Astrocyte of the cerebellum (primary cell): ENCODE data around the gene SPP1.

Source experiments
- DNase-seq: peaks from one replicate; pipeline ENCODE4 v3.0.0-alpha.2; 2011; ENCODE audit warnings: low read depth
- H3K4me3 ChIP-seq: 2 replicates; pipeline ENCODE4 v1.5.1; 2011; ENCODE audit warnings: mild to moderate bottlenecking, low read depth, low read length, moderate library complexity
- CTCF ChIP-seq: IDR thresholded peaks from 2 replicates; pipeline ENCODE4 v1.5.1; 2012; ENCODE audit warnings: low read length, low read depth, moderate library complexity, mild to moderate bottlenecking; ENCODE audit errors: missing control alignments
- in situ Hi-C: cut with HindIII; loops from 2 replicates; pipeline ENCODE4 v1.10.0; 2017; ENCODE audit warnings: low sequenced_read_pairs

SPP1 gene

GRCh38 chr4:88012647-88013046 lies 37.1 kb downstream of the SPP1 start:
- in situ Hi-C loops, result no loop called here
- TF ChIP-seq CTCF, result no peak
- DNase-seq, result no peak
- H3K4me3 ChIP-seq, result no peak overlapping the region

- DNase-seq, result no peak
- no peak for TF ChIP-seq CTCF
- in situ Hi-C loops, result no loop called here
Measured at GRCh38 chr4:88014386-88014905, 38.9 kb downstream of the SPP1 start.

GRCh38 chr4:88015659-88016295 lies 40.3 kb downstream of the SPP1 start:
- DNase-seq, result no peak
- no peak for TF ChIP-seq CTCF
- in situ Hi-C loops, result no loop called here

More at GRCh38 chr4:88014386-88014905, 38.9 kb downstream of the SPP1 start:
- no peak overlapping the region for H3K4me3 ChIP-seq

GRCh38 chr4:88017516-88018297 lies 42.2 kb downstream of the SPP1 start:
- no peak overlapping the region for H3K4me3 ChIP-seq
- in situ Hi-C loops, result no loop called here
- no peak for TF ChIP-seq CTCF
- DNase-seq, result peak; percentile 93

More at GRCh38 chr4:88015659-88016295, 40.3 kb downstream of the SPP1 start:
- H3K4me3 ChIP-seq, result no peak overlapping the region

- DNase-seq, result no peak
- H3K4me3 ChIP-seq, result no peak overlapping the region
- in situ Hi-C loops, result no loop called here
- TF ChIP-seq CTCF, result no peak
Measured at GRCh38 chr4:88018466-88018865, 43.0 kb downstream of the SPP1 start.

- no peak overlapping the region for H3K4me3 ChIP-seq
- no peak for TF ChIP-seq CTCF
- DNase-seq, result no peak
- in situ Hi-C loops, result no loop called here
Measured at GRCh38 chr4:88021824-88022223, 46.3 kb downstream of the SPP1 start.
